Liver (tissue), 9 donors: ENCODE data around the gene CSNK1D. TPM values are rescaled to one million over a fixed set of nuclear protein-coding genes. Genes with fewer than 3 reads are reported as not detected.

Experiments
- DNase-seq: peaks from one replicate; pipeline ENCODE4 v3.0.0-alpha.2; 2017; ENCODE audit warnings: low spot score
- H3K27ac ChIP-seq, 2 donors: one replicate each; pipeline ENCODE4 v1.7.0; 2013; ENCODE audit warnings: inconsistent platforms in 2 of 2, low read length in 2 of 2, control low read depth in 1 of 2, low read depth in 1 of 2, mild to moderate bottlenecking in 1 of 2
- H3K27me3 ChIP-seq, 4 donors: one replicate each; pipeline versions ENCODE4 v1.6.1 to v1.7.0; 2013; ENCODE audit warnings: low read length in 3 of 4, inconsistent platforms in 1 of 4, mild to moderate bottlenecking in 1 of 4, moderate library complexity in 1 of 4; ENCODE audit not compliant: control insufficient read depth in 4 of 4, insufficient read depth in 4 of 4
- H3K36me3 ChIP-seq, 4 donors: one replicate each; pipeline versions ENCODE4 v1.6.1 to v1.7.0; 2013; ENCODE audit warnings: low read length in 3 of 4, mild to moderate bottlenecking in 3 of 4, low read depth in 1 of 4, moderate library complexity in 1 of 4; ENCODE audit not compliant: control insufficient read depth in 4 of 4, insufficient read depth in 3 of 4
- H3K4me1 ChIP-seq, 4 donors: one replicate each; pipeline versions ENCODE4 v1.6.1 to v1.7.0; 2013; ENCODE audit warnings: low read length in 3 of 4, mild to moderate bottlenecking in 3 of 4, moderate library complexity in 1 of 4; ENCODE audit not compliant: control insufficient read depth in 4 of 4, insufficient read depth in 4 of 4
- H3K4me3 ChIP-seq, 3 donors: one replicate each; pipeline versions ENCODE4 v1.6.1 to v1.7.0; 2013; ENCODE audit warnings: low read length in 3 of 3, control low read depth in 1 of 3, low read depth in 1 of 3, mild to moderate bottlenecking in 1 of 3
- H3K9ac ChIP-seq, 2 donors: one replicate each; pipeline ENCODE4 v1.7.0; 2013; ENCODE audit warnings: low read length in 2 of 2, mild to moderate bottlenecking in 2 of 2, moderate library complexity in 2 of 2, control low read depth in 1 of 2, low read depth in 1 of 2
- H3K9me3 ChIP-seq, 4 donors: one replicate each; pipeline versions ENCODE4 v1.6.1 to v1.7.0; 2013; ENCODE audit warnings: low read length in 3 of 4; ENCODE audit not compliant: control insufficient read depth in 4 of 4
- ATF3 ChIP-seq: IDR thresholded peaks from 2 replicates; pipeline ENCODE4 v1.6.1; 2016; ENCODE audit warnings: antibody characterized with exemption
- CTCF ChIP-seq: fragments of 150-350 bp; IDR thresholded peaks from 2 replicates; pipeline ENCODE4 v1.5.1; 2017; ENCODE audit warnings: improper control_type of control experiment, low read depth, low read length; ENCODE audit not compliant: missing input control
- EGR1 ChIP-seq, 2 donors: IDR thresholded peaks; 2 replicates each; pipeline ENCODE4 v1.6.1; 2016 to 2018; ENCODE audit warnings: antibody characterized with exemption in 2 of 2, low read depth in 2 of 2
- FOXA1 ChIP-seq: IDR thresholded peaks from 2 replicates; pipeline ENCODE4 v1.6.1; 2016; ENCODE audit warnings: antibody characterized with exemption
- FOXA2 ChIP-seq: IDR thresholded peaks from 2 replicates; pipeline ENCODE4 v1.6.1; 2016; ENCODE audit warnings: antibody characterized with exemption
- GABPA ChIP-seq, 2 donors: IDR thresholded peaks in 1 of 2; conservative IDR thresholded peaks in 1 of 2; 2 replicates each; pipeline ENCODE4 v1.6.1; 2016; ENCODE audit warnings: antibody characterized with exemption in 2 of 2, mild to moderate bottlenecking in 1 of 2, moderate library complexity in 1 of 2
- HNF4A ChIP-seq, 2 donors: conservative IDR thresholded peaks; 2 replicates each; pipeline ENCODE4 v1.6.1; 2016; ENCODE audit warnings: antibody characterized with exemption in 2 of 2, mild to moderate bottlenecking in 2 of 2
- HNF4G ChIP-seq: IDR thresholded peaks from 2 replicates; pipeline ENCODE4 v1.6.1; 2016; ENCODE audit warnings: antibody characterized with exemption
- JUND ChIP-seq, 2 donors: IDR thresholded peaks; 2 replicates each; pipeline ENCODE4 v1.6.1; 2016; ENCODE audit warnings: antibody characterized with exemption in 2 of 2
- MAX ChIP-seq: IDR thresholded peaks from 2 replicates; pipeline ENCODE4 v1.6.1; 2016; ENCODE audit warnings: antibody characterized with exemption
- NR2F2 ChIP-seq: IDR thresholded peaks from 2 replicates; pipeline ENCODE4 v1.6.1; 2016; ENCODE audit warnings: antibody characterized with exemption
- RAD21 ChIP-seq, 2 donors: IDR thresholded peaks; 2 replicates each; pipeline ENCODE4 v1.6.1; 2016; ENCODE audit warnings: antibody characterized with exemption in 2 of 2, mild to moderate bottlenecking in 2 of 2
- REST ChIP-seq: IDR thresholded peaks from 2 replicates; pipeline ENCODE4 v1.6.1; 2016; ENCODE audit warnings: antibody characterized with exemption, mild to moderate bottlenecking
- RXRA ChIP-seq, 2 donors: IDR thresholded peaks; 2 replicates each; pipeline ENCODE4 v1.6.1; 2017 to 2018; ENCODE audit warnings: antibody characterized with exemption in 2 of 2, mild to moderate bottlenecking in 1 of 2
- SP1 ChIP-seq: IDR thresholded peaks from 2 replicates; pipeline ENCODE4 v1.6.1; 2018; ENCODE audit warnings: antibody characterized with exemption, mild to moderate bottlenecking
- TAF1 ChIP-seq: conservative IDR thresholded peaks from 2 replicates; pipeline ENCODE4 v1.6.1; 2016; ENCODE audit warnings: antibody characterized with exemption, mild to moderate bottlenecking
- YY1 ChIP-seq: IDR thresholded peaks from 2 replicates; pipeline ENCODE4 v1.6.1; 2016; ENCODE audit warnings: antibody characterized with exemption, mild to moderate bottlenecking
- ZBTB33 ChIP-seq: IDR thresholded peaks from 2 replicates; pipeline ENCODE4 v1.6.1; 2016; ENCODE audit warnings: antibody characterized with exemption
- WGBS: extraction: QIAGEN DNeasy Blood & Tissue Kit; methylation state at CpG from one replicate; pipeline ENCODE4 v1.1.7; 2013; 5-methylcytosine and 5-hydroxymethylcytosine counted together
- polyA plus RNA-seq, 2 donors: library from polyadenylated mRNA; stranded (reverse) in 1 of 2; unstranded in 1 of 2; fragments of 200-250 nt in 1 of 2; fragments of >200 nt in 1 of 2; fragmentation: Nextera tagmentation in 1 of 2; extraction: Ambion mirVana in 1 of 2; gene quantifications; one replicate each; pipeline versions ENCODE4 v1.2.1 to v1.2.3, GENCODE V29; 2013 to 2015
- total RNA-seq, 2 donors: library from RNA; depleted of rRNA; stranded (reverse); fragments of >200 nt; gene quantifications; one replicate each; pipeline ENCODE4 v1.2.3, GENCODE V29; 2014
- donor health status: healthy.
- donor health status: healthy.
- donor health status: healthy.
- donor health status: healthy.
- donor health status: healthy.

CSNK1D gene
- total and polyA plus RNA-seq, 4 donors = 22.0 to 49.0 (median 34.2) TPM

DNA sequence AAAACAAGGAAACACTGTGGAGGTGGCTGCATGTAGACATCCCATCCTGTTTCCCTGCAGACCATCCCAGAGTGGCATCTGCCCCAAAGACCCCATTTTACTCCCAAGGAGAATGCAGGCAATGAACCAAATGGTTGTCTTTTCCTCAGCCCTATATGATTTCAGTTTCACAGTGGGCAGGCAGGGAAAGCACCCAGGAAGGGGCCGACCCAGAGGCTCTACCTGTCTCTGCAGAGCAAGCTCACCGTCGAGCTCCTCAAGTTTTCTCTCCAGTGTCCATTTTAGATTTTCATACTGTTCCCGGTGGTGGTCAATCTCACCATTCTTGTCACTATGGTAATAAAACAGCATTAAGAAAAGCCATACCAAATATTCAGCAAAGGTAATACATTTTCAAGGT is 75.4 kb downstream of the CSNK1D start (continued):
- no peak for TF ChIP-seq ZBTB33
- TF ChIP-seq JUND (IDR thresholded peaks at IDR 0.05) = no peak
- TF ChIP-seq FOXA1 = no peak

GRCh38 chr17:82195675-82196672 is 77.5 kb downstream of the CSNK1D start:
- no peak overlapping the region for H3K27ac ChIP-seq
- H3K9ac ChIP-seq = no peak overlapping the region

More at GRCh38 chr17:82195675-82196672, 77.5 kb downstream of the CSNK1D start:
- TF ChIP-seq ZBTB33 (no peak), TAF1 (no peak), MAX (no peak), REST (no peak), HNF4G (no peak), SP1 (no peak), HNF4A (conservative IDR thresholded peaks at IDR 0.05) (no peak), RXRA (IDR thresholded peaks at IDR 0.05) (no peak), YY1 (no peak), NR2F2 (no peak), FOXA1 (no peak), ATF3 (no peak), RAD21 (IDR thresholded peaks at IDR 0.05) (no peak), FOXA2 (no peak), EGR1 (IDR thresholded peaks at IDR 0.05; ENCODE audit: low read depth in 2 of 2) (no peak), GABPA (IDR thresholded peaks at IDR 0.05 in 1 of 2, conservative IDR thresholded peaks at IDR 0.05 in 1 of 2) (no peak), JUND (IDR thresholded peaks at IDR 0.05) (no peak), CTCF (no peak)
- no peak overlapping the region for H3K4me3 ChIP-seq
- H3K27me3 ChIP-seq = no peaks in the 10 kb centered on the region
- H3K9me3 ChIP-seq = no peaks in the 10 kb centered on the region
- no peaks in the 10 kb centered on the region for H3K4me1 ChIP-seq
- WGBS = 87% methylated on average over 25 of the region's 25 CpGs
- no peak for DNase-seq
- peaks cover 0 to 15% (median 2%) of the 10 kb centered on the region in 4 donors for H3K36me3 ChIP-seq
